Activated CD8-positive, alpha-beta memory T cell treated with anti-CD3 and anti-CD28 coated beads, Interleukin-2, amount 10 ng/mL, durations not matched to agents 7 days and 5 days (primary cell): Measurements from ENCODE around the gene ELFN1. TPM values are rescaled to one million over a fixed set of nuclear protein-coding genes. Genes with fewer than 3 reads are reported as not detected.

Experiments used
- total RNA-seq, 2 experiments: library from RNA; stranded (reverse); gene quantifications; one replicate each; pipeline ENCODE4 v1.2.3, GENCODE V29; 2021

The ELFN1 gene
- total RNA-seq, 2 experiments from 2014 or later: not detected

Other genes starting within 250 kb of the ELFN1 start
- 1 to 10 TPM; 2.1 to 2.2 TPM for gene MICALL2, start 210.8 kb upstream of the ELFN1 start, total RNA-seq
- gene INTS1, start 165.9 kb upstream of the ELFN1 start, total RNA-seq: 100 to 1,000 TPM in 1 of 2 experiments, 10 to 100 TPM in 1; 97.5 to 102 TPM
- gene MAFK, start 139.6 kb upstream of the ELFN1 start, total RNA-seq: 10 to 100 TPM; 22.4 to 22.9 TPM
- not detected for gene TMEM184A, start 114.1 kb upstream of the ELFN1 start, total RNA-seq
- gene PSMG3, start 100.2 kb upstream of the ELFN1 start, total RNA-seq: 10 to 100 TPM; 37.2 to 37.9 TPM